Mesothelial cell of epicardium (in vitro differentiated cells): ENCODE results near the gene PODXL2. TPM values are rescaled to one million over a fixed set of nuclear protein-coding genes. Genes with fewer than 3 reads are reported as not detected.

Experiments used
- DNase-seq, 2 experiments: peaks; one replicate each; pipeline ENCODE4 v3.0.0; 2021; ENCODE audit warnings: low spot score in 2 of 2; ENCODE audit not compliant: unreplicated experiment in 2 of 2
- H3K27ac Mint-ChIP-seq: 2 replicates; pipeline ENCODE4 v1.8.0; 2021; ENCODE audit warnings: mixed read lengths
- H3K27me3 Mint-ChIP-seq: 2 replicates; pipeline ENCODE4 v1.8.0; 2021; ENCODE audit warnings: low read depth, mixed read lengths
- H3K36me3 Mint-ChIP-seq: 2 replicates; pipeline ENCODE4 v1.8.0; 2021; ENCODE audit warnings: mixed read lengths
- H3K4me1 Mint-ChIP-seq: 2 replicates; pipeline ENCODE4 v1.8.0; 2021; ENCODE audit warnings: mixed read lengths
- H3K4me3 Mint-ChIP-seq: 2 replicates; pipeline ENCODE4 v1.8.0; 2021; ENCODE audit warnings: mild to moderate bottlenecking, moderate library complexity, mixed read lengths
- H3K9me3 Mint-ChIP-seq: 2 replicates; pipeline ENCODE4 v1.8.0; 2021; ENCODE audit warnings: mixed read lengths
- microRNA-seq: library from miRNA; unstranded; fragments of <30 nt; microRNA quantifications from one replicate; pipeline ENCODE4 v1.2.0, GENCODE V29; 2021; ENCODE audit warnings: inconsistent platforms, mixed read lengths
- total RNA-seq: library from RNA; stranded (reverse); gene quantifications from 3 replicates; pipeline ENCODE4 v1.2.1, GENCODE V29; 2021
- TF ChIP-seq, protein P1 (sequence below): fragments of 200-600 bp; sonication (generic); IDR thresholded peaks from one replicate; pipeline ENCODE4 v1.5.0; 2021; ENCODE audit warnings: antibody characterized with exemption; ENCODE audit not compliant: unreplicated experiment

Gene PODXL2
- total RNA-seq, 1 donor from 2014 or later: 25.5 TPM

GRCh38 chr3:127720985-127721935, 92.3 kb downstream of the PODXL2 start:
- Mint-ChIP-seq H3K9me3 (peaks cover 15% of the 10 kb centered on the region), H3K4me1 (peaks cover 15% of the 10 kb centered on the region), H3K27ac (no peak overlapping the region), H3K36me3 (no peaks in the 10 kb centered on the region), H3K27me3 (no peaks in the 10 kb centered on the region), H3K4me3 (no peak overlapping the region)
- DNase-seq: no peak
- TF ChIP-seq, protein P1, sequence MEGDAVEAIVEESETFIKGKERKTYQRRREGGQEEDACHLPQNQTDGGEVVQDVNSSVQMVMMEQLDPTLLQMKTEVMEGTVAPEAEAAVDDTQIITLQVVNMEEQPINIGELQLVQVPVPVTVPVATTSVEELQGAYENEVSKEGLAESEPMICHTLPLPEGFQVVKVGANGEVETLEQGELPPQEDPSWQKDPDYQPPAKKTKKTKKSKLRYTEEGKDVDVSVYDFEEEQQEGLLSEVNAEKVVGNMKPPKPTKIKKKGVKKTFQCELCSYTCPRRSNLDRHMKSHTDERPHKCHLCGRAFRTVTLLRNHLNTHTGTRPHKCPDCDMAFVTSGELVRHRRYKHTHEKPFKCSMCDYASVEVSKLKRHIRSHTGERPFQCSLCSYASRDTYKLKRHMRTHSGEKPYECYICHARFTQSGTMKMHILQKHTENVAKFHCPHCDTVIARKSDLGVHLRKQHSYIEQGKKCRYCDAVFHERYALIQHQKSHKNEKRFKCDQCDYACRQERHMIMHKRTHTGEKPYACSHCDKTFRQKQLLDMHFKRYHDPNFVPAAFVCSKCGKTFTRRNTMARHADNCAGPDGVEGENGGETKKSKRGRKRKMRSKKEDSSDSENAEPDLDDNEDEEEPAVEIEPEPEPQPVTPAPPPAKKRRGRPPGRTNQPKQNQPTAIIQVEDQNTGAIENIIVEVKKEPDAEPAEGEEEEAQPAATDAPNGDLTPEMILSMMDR: no peak

DNA sequence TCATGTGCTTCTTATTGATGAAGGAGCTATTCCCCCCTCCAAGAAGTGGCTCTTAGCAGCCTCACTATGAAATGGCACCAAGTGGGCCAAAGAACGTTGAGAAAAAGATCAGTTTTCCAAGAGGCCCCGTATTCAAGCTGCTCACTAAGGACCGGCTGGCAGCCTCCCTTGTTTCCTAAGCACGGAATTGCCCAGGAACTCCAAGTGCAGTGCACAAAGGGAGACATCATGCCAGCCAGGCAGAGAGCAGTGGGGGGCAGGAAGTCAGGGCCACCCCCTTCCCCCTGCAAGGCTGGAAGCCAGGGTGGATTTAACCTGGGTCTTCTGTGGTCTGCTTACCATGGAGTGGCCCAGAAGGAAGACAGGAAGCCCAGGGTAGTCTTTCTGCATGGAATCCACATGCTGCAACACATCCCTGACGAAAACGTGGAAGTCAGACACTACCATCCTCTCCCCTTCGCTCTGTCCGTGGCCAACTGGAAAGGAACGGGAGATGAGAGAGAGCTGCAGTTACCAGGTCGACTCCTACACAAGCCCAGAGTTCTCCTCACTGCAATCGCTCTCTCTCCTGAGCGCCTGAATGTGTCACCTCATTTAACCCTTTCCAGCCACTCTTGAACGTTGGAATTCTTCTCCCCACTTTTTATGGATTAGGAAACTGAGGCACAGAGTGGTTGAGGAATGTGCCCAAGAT, 93.3 kb downstream of the PODXL2 start:
- Mint-ChIP-seq H3K4me1 (peaks cover 15% of the 10 kb centered on the region), H3K27me3 (peaks cover 2% of the 10 kb centered on the region), H3K4me3 (no peak overlapping the region), H3K9me3 (peaks cover 15% of the 10 kb centered on the region), H3K27ac (no peak overlapping the region), H3K36me3 (no peaks in the 10 kb centered on the region)
- no peak for DNase-seq
- TF ChIP-seq, protein P1: no peak

Small RNAs within 50 kb of the gene (microRNA-seq; reads per million reads assigned to microRNA genes)
- gene MIR7976: 1.2 reads per million

Other genes starting within 250 kb of the PODXL2 start
- 37.2 to 39.0 TPM (median 37.2 TPM) in 3 replicates for gene TPRA1, start 38.5 kb upstream of the PODXL2 start, total RNA-seq
- gene MCM2, start 30.8 kb upstream of the PODXL2 start, total RNA-seq: 55.2 to 59.1 TPM (median 58.7 TPM) in 3 replicates
- gene ABTB1, start 43.8 kb downstream of the PODXL2 start, total RNA-seq: 15.9 to 17.1 TPM (median 16.5 TPM) in 3 replicates
- gene MGLL, start 193.3 kb downstream of the PODXL2 start, total RNA-seq: 2.0 to 2.5 TPM (median 2.4 TPM) in 3 replicates